ENCODE results near the gene CPEB2. TPM values are rescaled to one million over a fixed set of nuclear protein-coding genes. Genes with fewer than 3 reads are reported as not detected.

The CPEB2 gene
- total RNA-seq, 1 donor from 2014 or later, result 12.5 TPM

DNA sequence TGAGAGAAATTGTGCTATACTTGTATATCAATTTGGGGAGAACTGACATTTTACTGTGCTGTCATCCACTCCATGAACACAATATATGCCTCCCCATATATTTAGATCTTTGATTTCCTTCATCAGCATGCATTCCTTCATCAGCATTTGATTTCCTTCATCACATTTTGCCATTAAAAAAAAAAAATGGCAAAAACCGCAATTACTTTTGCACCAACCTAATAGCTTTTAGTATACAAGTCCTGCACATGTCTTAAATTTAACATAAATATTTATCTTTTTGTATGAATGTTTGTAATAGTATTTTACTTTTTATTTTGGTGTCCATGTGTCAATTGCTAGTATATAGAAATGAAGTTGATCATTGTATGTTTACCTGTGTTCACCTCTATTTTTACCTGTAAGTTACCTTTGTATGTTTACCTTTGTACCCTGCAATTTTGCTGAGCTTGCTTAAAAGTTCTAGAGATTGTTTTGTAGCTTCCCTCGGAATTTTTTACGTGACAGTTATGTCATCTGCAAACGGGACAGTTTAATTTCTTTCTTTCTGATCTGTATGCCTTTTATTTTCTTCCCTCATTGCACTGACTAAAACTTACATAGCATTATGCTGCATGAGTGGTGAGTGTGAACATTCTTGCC lies 86.2 kb downstream of the CPEB2 start:
- H3K27ac Mint-ChIP-seq, result no peak overlapping the region
- H3K4me3 Mint-ChIP-seq, result no peak overlapping the region
- no peaks in the 10 kb centered on the region for H3K4me1 Mint-ChIP-seq (ENCODE audit: unreplicated experiment)
- no peaks in the 10 kb centered on the region for H3K36me3 Mint-ChIP-seq
- no peak for DNase-seq (ENCODE audit: extremely low spot score, unreplicated experiment)
- H3K9me3 Mint-ChIP-seq, result peaks cover 5% of the 10 kb centered on the region
- no peak for TF ChIP-seq CTCF (conservative IDR thresholded peaks at IDR 0.05)
- no peaks in the 10 kb centered on the region for H3K27me3 Mint-ChIP-seq

- no peak for DNase-seq (ENCODE audit: extremely low spot score, unreplicated experiment)
- no peaks in the 10 kb centered on the region for H3K27me3 Mint-ChIP-seq
- no peaks in the 10 kb centered on the region for H3K4me1 Mint-ChIP-seq (ENCODE audit: unreplicated experiment)
- H3K9me3 Mint-ChIP-seq, result peaks cover 3% of the 10 kb centered on the region
- no peaks in the 10 kb centered on the region for H3K36me3 Mint-ChIP-seq
- H3K27ac Mint-ChIP-seq, result no peak overlapping the region
- H3K4me3 Mint-ChIP-seq, result no peak overlapping the region
- no peak for TF ChIP-seq CTCF (conservative IDR thresholded peaks at IDR 0.05)
Measured at GRCh38 chr4:15089979-15090378, 87.7 kb downstream of the CPEB2 start.

- no peak for TF ChIP-seq CTCF (conservative IDR thresholded peaks at IDR 0.05)
- no peaks in the 10 kb centered on the region for H3K4me1 Mint-ChIP-seq (ENCODE audit: unreplicated experiment)
- no peaks in the 10 kb centered on the region for H3K9me3 Mint-ChIP-seq
- no peak overlapping the region for H3K4me3 Mint-ChIP-seq
- no peaks in the 10 kb centered on the region for H3K27me3 Mint-ChIP-seq
- no peak overlapping the region for H3K27ac Mint-ChIP-seq
- no peaks in the 10 kb centered on the region for H3K36me3 Mint-ChIP-seq
- no peak for DNase-seq (ENCODE audit: extremely low spot score, unreplicated experiment)
Measured at GRCh38 chr4:15100380-15100779, 98.1 kb downstream of the CPEB2 start.

DNA sequence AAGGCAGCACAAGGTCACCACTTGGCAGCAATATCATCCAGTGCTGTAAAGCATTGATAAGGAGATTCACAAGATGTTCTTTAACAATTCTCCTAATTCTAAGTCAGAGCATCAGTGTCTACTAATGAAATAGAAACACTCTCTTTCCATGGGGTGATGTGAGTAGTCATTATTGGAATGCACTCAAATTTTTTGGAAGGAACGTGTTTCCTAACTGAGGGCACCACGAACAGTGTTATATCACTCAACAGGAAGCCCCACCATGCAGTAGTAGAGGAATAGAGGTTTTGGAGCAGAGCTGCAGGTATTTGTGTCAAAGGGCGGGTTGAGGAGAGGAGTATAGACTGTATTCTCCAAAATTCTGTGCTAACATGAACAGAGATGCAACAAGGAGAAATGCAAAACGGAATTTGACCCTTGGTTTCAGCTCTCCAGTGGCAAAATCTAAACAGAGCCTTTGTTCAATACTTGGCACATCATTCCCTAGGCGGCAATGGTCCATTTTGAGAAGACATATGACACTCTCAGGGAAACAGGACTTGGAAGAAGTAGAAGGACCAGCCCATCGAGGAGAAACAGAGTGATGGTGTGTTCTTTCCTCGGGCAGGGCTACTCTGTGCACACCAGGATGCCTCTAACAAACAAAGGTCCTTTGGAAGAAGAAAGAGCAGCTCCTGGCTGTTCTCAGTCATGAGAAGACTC lies 98.9 kb downstream of the CPEB2 start:
- no peak for TF ChIP-seq CTCF (conservative IDR thresholded peaks at IDR 0.05)
- no peaks in the 10 kb centered on the region for H3K36me3 Mint-ChIP-seq
- H3K4me3 Mint-ChIP-seq, result no peak overlapping the region
- no peak for DNase-seq (ENCODE audit: extremely low spot score, unreplicated experiment)
- no peak overlapping the region for H3K27ac Mint-ChIP-seq
- H3K9me3 Mint-ChIP-seq, result no peaks in the 10 kb centered on the region
- H3K4me1 Mint-ChIP-seq (ENCODE audit: unreplicated experiment), result no peaks in the 10 kb centered on the region
- H3K27me3 Mint-ChIP-seq, result no peaks in the 10 kb centered on the region

DNA sequence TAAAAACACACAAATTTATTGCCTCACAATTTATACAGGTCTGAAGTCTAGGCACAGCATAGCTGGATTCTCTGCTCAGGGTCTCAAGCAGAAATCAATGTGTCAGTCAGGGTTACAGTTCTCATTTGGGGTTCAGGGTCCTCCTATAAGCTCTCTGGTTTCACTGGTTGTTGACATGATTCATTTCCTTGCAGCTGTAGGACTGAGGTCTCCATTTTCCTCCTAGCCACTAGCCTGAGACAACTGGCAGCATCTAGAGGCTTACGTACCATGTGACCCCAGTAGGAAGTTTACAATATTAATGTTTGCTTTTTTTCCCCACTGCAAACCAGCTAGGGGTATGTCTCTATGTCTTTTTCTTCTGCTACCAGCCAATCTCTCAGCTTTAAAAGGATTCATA lies 102.5 kb downstream of the CPEB2 start:
- Mint-ChIP-seq H3K4me3 (no peak overlapping the region), H3K4me1 (ENCODE audit: unreplicated experiment) (no peaks in the 10 kb centered on the region)

More for the DNA sequence above, 102.5 kb downstream of the CPEB2 start:
- Mint-ChIP-seq H3K9me3 (no peaks in the 10 kb centered on the region), H3K27ac (no peak overlapping the region), H3K27me3 (no peaks in the 10 kb centered on the region), H3K36me3 (no peaks in the 10 kb centered on the region)
- TF ChIP-seq CTCF (conservative IDR thresholded peaks at IDR 0.05), result no peak
- no peak for DNase-seq (ENCODE audit: extremely low spot score, unreplicated experiment)

All from type B pancreatic cell (in vitro differentiated cells).